Inflammatory macrophage treated with lipopolysaccharide for 4 hours (primary cell): ENCODE data around the gene PRPF38B.

Experiments
- DNase-seq: peaks from one replicate; pipeline ENCODE4 v3.0.0-alpha.2; 2020

The PRPF38B gene

DNA sequence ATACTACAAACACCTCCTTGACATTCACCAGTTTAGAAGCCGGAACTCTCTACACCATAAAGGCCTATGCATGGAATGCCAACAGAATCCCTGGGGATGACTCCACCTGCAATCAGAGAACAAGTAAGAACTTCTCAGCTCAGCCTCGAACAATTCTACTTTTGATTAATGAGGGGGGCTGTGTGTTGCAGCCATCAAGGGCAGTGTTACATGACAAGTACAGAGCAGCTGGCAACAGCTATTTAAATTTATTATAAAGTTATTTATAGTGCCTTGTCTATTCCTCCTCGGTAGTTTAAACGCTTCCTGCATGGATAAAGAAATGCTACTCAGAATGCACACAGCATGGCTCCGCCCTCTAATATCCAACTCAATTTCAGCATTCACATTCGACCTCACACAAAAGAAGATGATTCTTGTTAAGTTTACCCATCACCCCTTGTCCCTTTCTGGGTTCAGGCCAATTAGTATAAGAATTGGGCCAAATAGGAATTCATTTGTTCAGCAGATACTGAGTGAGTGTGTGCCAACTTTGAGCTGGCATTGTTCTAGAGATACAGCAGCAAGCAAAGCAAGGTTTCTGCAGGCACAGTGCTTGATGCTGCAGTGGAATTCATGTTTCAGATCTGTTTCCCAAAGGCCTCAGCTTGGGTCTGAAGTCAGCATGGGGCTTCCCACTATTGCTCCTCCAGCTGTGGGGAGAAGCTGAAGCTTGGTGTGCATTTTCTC is 27.0 kb downstream of the PRPF38B start:
- DNase-seq: no peak

DNA sequence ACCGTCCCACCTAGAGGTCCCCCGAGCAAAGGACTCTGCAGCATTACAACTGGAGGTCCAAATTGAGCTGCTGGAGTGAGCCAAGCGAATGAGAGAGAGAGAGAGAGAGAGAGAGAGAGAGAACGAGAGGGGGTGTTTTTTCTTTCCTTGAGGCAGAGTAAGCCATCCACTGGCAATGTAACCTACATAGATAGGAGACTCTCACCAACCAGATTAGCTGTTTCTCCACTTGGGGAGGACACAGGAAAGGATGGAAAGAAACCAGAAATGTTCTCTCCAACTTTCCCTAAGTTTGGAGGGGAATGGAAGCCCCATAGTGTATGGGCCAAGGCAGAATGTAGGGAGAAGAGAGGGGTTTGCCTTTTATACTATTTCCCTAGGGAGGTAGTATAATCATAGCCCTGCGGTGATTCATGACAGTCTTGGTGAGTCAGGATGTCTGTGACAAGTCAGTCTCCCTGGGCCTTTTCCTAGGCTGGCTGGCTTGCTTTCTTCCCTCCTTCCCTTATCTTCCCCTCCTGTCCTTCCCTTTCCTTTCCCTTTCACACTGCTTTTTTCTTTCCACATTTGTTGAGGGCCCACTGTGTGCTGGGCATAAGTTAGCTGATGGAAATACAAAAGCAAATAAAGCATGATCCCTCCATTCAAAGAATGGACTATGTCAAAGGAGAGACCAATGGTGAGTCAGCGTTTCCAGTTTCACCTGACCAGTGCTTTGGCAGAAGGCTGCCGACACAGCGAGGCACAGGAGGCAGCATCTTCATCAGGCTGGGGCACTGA is 27.7 kb downstream of the PRPF38B start:
- DNase-seq: peak; percentile 9

GRCh38 chr1:108722292-108722691 is 30.2 kb downstream of the PRPF38B start:
- DNase-seq: no peak

GRCh38 chr1:108725906-108726305 is 33.8 kb downstream of the PRPF38B start:
- no peak for DNase-seq

DNA sequence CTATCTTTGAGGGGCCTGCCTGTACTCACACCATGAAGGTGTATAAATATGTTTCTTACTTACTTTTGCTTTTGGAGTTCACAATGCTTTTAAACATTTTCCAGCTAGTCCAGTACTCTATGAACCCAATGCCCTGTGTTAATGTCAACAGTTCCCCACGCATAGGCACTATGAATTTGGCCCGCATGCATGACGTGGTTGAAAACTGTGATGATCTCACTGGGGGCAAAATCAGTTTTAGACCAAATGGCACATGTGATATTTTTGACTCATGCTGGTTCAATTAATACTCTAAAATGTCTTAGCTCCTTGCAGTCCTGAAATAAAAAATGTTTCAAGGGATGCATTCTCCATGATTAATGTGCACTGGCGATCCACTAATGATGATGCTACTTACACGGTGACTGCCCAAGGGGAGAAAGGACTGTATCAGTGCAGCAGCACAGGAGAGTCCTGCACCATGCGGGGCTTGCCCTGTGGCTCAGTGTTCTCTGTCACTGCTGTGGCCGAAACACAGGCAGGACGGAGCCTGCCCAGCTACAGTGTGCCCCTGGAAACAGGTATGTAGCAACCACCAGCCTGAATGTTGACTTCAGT is 36.3 kb downstream of the PRPF38B start:
- no peak for DNase-seq

DNA sequence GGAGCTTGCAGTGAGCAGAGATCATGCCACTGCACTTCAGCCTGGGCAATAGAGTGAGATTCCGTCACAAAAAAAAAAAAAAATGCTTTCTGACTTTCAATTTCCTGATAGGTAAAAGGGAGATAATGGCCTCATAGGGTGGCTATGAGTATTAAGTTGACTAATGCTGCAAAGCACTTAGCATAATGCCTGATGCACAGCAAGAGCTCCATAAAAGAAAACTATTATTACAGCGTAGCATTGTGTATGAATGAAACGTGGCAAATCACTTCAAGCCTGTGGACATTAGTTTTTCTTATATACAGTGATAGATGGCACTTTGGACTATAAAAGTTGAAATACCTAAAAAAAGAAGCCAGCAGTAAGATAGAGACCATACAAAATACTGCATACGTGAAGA is 37.4 kb downstream of the PRPF38B start:
- DNase-seq: no peak

DNA sequence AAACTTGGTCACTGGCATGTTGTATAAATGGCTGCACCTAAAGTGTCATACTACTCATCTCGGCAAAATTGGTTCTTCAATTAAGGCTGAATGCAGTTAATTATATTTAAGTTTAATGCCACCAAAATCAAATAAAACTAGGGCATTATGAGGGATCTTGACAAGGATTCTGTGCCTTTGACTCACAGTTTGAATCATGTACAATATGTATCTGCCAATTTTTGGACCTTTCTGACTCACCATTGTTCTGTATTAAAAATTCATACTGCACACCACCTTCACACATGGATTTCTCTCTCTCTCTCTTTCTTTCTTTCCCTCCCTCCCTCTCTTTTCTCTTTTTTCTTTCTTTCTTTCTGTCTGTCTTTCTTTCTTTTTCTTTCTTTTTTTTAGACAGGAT is 40.3 kb downstream of the PRPF38B start:
- no peak for DNase-seq

DNA sequence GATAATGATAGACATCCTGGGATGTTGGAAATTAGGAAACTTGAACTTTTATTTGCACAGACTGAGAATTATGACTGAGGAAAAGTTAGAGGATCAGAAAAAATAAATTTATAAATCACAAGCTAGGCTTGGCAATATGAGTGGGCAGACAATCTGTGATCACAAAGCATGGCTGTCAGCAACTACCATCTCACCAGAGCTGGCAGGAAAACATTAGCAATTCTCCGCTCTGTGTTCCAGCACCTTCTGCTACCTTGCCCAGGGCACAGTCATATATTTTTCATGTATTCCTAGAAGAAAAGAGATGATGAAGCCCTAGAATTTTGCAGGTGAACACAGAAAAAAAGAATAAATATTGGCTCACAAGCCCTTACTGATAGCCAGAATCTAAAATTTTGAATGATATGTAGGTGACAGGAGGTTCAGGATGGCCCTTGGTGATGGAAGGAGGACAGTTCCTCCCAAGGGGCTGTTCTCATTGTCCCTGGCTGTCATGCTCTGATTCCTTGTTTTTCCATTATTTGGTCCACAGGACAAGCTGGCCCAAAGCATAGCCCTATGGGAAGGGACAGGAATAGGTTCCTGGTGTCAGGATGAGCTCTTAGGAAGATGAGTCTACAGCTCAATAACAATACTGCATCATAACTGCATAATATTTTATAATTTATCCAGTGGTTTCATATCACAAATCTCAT is 42.2 kb downstream of the PRPF38B start:
- DNase-seq: no peak

- no peak for DNase-seq
Measured at GRCh38 chr1:108742253-108742652, 50.1 kb downstream of the PRPF38B start.

GRCh38 chr1:108745980-108746381 is 53.9 kb downstream of the PRPF38B start:
- no peak for DNase-seq

DNA sequence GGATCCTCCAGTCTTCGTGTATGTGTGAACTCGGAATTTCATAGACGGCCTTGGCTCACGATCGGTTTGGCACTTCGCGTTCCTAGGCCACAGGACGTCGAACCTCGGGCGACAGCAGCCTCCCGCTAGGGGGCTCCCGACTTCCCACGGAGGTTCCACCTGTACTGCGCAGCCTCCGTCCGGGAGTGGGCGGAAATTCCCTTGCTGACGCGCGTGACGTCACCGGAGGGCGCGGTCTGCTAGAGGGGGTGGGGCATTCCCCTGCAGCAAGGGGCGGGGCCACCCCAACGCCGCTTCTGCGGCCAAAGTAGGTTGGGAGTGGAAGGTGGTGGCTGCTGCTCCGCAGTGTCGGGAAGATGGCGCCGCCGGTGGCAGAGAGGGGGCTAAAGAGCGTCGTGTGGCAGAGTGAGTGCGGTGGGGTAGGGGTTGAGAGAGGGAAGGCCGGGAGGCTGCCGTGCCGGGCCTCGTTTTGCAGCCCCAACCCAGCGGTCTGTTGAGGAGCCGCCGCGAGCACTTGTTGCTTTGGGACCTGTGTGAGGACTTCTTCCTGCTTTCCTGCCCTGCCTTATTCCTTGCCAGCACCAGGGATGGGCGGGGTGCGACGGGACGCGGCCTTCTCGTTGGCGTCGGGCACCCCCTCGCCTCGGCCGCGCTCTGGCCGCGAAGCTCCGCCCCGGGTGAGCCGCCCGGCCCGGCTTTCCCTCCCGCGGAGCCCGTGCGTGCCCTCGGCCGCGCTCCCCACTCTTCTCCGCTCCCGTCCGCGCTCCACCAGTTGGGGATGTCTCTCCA is 54.5 kb downstream of the PRPF38B start, which contains the start of gene STXBP3:
TSS of gene STXBP3 (plus strand) at position 293 of the 789 bp plus-strand sequence. CDS start at position 357, 64 bp downstream.
- peak; percentile 99 for DNase-seq

- DNase-seq: peak; percentile 91
Measured at GRCh38 chr1:108747171-108747850, 55.2 kb downstream of the PRPF38B start.

- peak; percentile 63 for DNase-seq
Measured at GRCh38 chr1:108747898-108748297, 55.8 kb downstream of the PRPF38B start.

DNA sequence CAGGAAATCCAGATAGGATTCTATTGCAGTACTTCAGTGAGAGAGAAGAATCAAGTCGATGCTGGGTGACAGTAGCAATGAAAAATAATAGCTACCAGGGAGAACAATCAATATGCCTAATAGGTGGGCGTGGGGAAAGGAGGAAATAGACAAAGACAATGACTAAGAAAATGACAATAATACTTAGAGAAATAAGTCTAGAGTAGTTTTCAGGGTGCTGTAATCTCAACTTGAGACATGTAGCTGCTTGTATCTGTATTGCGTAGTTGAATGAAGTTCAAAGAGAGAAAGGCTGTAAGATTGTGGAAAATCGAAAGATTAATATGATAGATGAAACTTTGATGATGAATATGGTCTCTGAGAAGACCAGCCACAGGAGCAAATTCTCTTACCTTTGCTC is 57.0 kb downstream of the PRPF38B start:
- DNase-seq: peak; percentile 48

DNA sequence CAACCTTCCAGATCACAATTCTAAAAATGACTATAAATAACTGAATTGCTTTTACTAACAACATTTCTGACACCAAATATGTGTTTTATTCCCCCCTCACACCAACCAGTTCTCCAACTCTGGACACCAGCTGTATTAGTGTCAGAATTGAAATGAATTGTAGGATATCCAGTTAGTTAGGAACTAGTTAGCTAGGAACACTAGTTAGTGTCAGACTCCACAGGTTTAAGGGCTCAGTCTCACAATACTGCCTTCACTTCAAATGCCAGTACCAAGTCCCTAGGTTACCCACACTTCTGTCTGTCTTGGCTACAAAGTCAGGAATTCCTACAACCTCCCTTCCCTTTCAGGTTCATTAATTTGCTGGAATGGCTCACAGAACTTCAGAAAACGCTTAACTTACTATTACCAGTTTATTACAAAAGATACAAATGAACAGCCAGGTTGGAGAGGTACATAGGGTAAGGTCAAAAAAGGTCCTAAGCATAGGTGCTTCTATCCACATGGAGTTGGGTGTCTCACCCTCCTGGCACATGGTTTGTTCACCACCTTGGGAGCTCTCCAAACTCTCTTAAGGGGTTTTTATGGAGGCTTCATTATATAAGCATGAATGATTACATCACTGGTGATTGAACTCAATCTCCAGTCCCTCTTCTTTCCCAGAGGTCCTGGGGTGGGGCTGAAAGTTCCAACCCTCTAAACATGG is 58.5 kb downstream of the PRPF38B start:
- no peak for DNase-seq
